ENCODE measurements around the gene ADGRF5.

ADGRF5 gene

GRCh38 chr6:46961711-46962110 lies 40.0 kb upstream of the ADGRF5 start:
- no peak for DNase-seq (ENCODE audit: low spot score)
- TF ChIP-seq CTCF (IDR thresholded peaks at IDR 0.05; ENCODE audit: extremely low read depth, insufficient read depth, missing control alignments), result no peak
- in situ Hi-C loops (cut with MboI; ENCODE audit: low pct_unique_long_range_greater_than_20kb, low sequenced_read_pairs, unreplicated experiment), result no loop called here

GRCh38 chr6:46961232-46961631 lies 39.5 kb upstream of the ADGRF5 start:
- in situ Hi-C loops (cut with MboI; ENCODE audit: low pct_unique_long_range_greater_than_20kb, low sequenced_read_pairs, unreplicated experiment), result no loop called here
- no peak for DNase-seq (ENCODE audit: low spot score)
- TF ChIP-seq CTCF (IDR thresholded peaks at IDR 0.05; ENCODE audit: extremely low read depth, insufficient read depth, missing control alignments), result no peak

GRCh38 chr6:46959419-46959818 lies 37.7 kb upstream of the ADGRF5 start:
- TF ChIP-seq CTCF (IDR thresholded peaks at IDR 0.05; ENCODE audit: extremely low read depth, insufficient read depth, missing control alignments), result no peak
- in situ Hi-C loops (cut with MboI; ENCODE audit: low pct_unique_long_range_greater_than_20kb, low sequenced_read_pairs, unreplicated experiment), result no loop called here
- DNase-seq (ENCODE audit: low spot score), result no peak

GRCh38 chr6:46956409-46956808 lies 34.7 kb upstream of the ADGRF5 start:
- TF ChIP-seq CTCF (IDR thresholded peaks at IDR 0.05; ENCODE audit: extremely low read depth, insufficient read depth, missing control alignments), result no peak
- no peak for DNase-seq (ENCODE audit: low spot score)
- in situ Hi-C loops (cut with MboI; ENCODE audit: low pct_unique_long_range_greater_than_20kb, low sequenced_read_pairs, unreplicated experiment), result no loop called here

- DNase-seq (ENCODE audit: low spot score), result no peak
- in situ Hi-C loops (cut with MboI; ENCODE audit: low pct_unique_long_range_greater_than_20kb, low sequenced_read_pairs, unreplicated experiment), result no loop called here
- TF ChIP-seq CTCF (IDR thresholded peaks at IDR 0.05; ENCODE audit: extremely low read depth, insufficient read depth, missing control alignments), result no peak
These were observed 33.2 kb upstream of the ADGRF5 start for GRCh38 chr6:46954837-46955451.

GRCh38 chr6:46953921-46954320 lies 32.2 kb upstream of the ADGRF5 start:
- in situ Hi-C loops (cut with MboI; ENCODE audit: low pct_unique_long_range_greater_than_20kb, low sequenced_read_pairs, unreplicated experiment), result no loop called here
- DNase-seq (ENCODE audit: low spot score), result no peak
- TF ChIP-seq CTCF (IDR thresholded peaks at IDR 0.05; ENCODE audit: extremely low read depth, insufficient read depth, missing control alignments), result no peak

All from GM13977 (cell line).